ENCODE results near the gene RIC1. TPM values are rescaled to one million over a fixed set of nuclear protein-coding genes. Genes with fewer than 3 reads are reported as not detected.

Gene RIC1
- total and polyA plus RNA-seq, 2 of the 4 experiments (the other 2 are of a cell fraction) = 28.8 to 76.9 TPM

DNA sequence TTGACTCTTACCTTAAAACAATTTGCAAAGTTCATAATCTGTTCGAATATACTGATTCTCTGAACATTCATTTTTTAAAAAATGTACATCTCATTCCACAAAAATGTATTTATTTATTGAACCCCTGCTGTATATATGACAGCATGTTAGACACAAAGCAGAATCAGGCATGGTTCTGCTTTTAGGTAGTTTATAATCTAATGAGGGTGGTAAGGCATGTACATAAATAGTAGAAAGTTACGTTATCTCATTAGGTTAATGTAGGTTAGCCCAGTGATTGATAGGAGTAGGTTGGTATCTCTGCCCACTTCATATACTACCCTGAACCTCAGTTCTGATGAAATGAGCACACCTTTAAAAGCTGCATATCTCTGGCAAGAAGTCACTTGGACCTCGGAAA lies 114.2 kb downstream of the RIC1 start:
- no peak overlapping the region for H3K9ac ChIP-seq (ENCODE audit: low read depth, low read length)
- intact Hi-C loops (cut with micrococcal nuclease) = no loop called here
- DNase-seq = no peak
- peaks cover 29% of the 10 kb centered on the region for H3K36me3 ChIP-seq (ENCODE audit: control insufficient read depth, insufficient read depth, low read length)
- no peak overlapping the region for H2AFZ ChIP-seq (replicated peaks; ENCODE audit: low read length, poor library complexity)
- H2AK5ac ChIP-seq (ENCODE audit: low read depth, low read length) = no peak overlapping the region
- no peak overlapping the region for H2BK15ac ChIP-seq (ENCODE audit: low read depth, low read length)
- no peak overlapping the region for H3K18ac ChIP-seq (ENCODE audit: low read depth, low read length)
- H3K4ac ChIP-seq (ENCODE audit: low read depth, low read length) = no peak overlapping the region
- no TSS peak for BruUV-seq (replicated peaks)
- no peak overlapping the region for H3K14ac ChIP-seq (replicated peaks; ENCODE audit: low read depth, low read length)
- H3K9me3 ChIP-seq (ENCODE audit: control insufficient read depth, insufficient read depth, low read length) = no peaks in the 10 kb centered on the region
- H2AK9ac ChIP-seq (replicated peaks; ENCODE audit: low read depth, low read length, poor library complexity) = no peak overlapping the region
- H3K79me1 ChIP-seq (ENCODE audit: low read depth in 1 of 2, low read length in 2 of 2) = peaks cover 0 to 19% of the 10 kb centered on the region in 2 experiments; a peak in 3 of 4 replicates
- peak; percentile 51 for ATAC-seq (ENCODE audit: low read depth)
- H4K8ac ChIP-seq (ENCODE audit: low read depth in 2 of 2, low read length in 2 of 2) = no peak overlapping the region
- H3K56ac ChIP-seq (ENCODE audit: extremely low read depth, insufficient read depth, low read length) = no peak overlapping the region
- H3K23ac ChIP-seq (ENCODE audit: low read depth, low read length) = no peak overlapping the region
- WGBS, 2 experiments (ENCODE audit: extremely low coverage in 2 of 2, insufficient read length in 1 of 2) = no CpG with 5 or more reads among the region's 3 CpGs
- peaks cover 2% of the 10 kb centered on the region; the same call in 1 of the 2 replicates for H3K4me1 ChIP-seq (ENCODE audit: control insufficient read depth, insufficient read depth, low read length)
- TF ChIP-seq, protein P1, sequence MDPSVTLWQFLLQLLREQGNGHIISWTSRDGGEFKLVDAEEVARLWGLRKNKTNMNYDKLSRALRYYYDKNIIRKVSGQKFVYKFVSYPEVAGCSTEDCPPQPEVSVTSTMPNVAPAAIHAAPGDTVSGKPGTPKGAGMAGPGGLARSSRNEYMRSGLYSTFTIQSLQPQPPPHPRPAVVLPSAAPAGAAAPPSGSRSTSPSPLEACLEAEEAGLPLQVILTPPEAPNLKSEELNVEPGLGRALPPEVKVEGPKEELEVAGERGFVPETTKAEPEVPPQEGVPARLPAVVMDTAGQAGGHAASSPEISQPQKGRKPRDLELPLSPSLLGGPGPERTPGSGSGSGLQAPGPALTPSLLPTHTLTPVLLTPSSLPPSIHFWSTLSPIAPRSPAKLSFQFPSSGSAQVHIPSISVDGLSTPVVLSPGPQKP (IDR thresholded peaks at IDR 0.05; ENCODE audit: borderline replicate concordance, low read depth, low read length) = no peak
- TF ChIP-seq NFE2L2 (IDR thresholded peaks at IDR 0.05; ENCODE audit: low read depth, low read length) (no peak), CEBPB (IDR thresholded peaks at IDR 0.05; ENCODE audit: low read depth, low read length) (no peak), RAD21 (IDR thresholded peaks at IDR 0.05; ENCODE audit: low read length) (no peak), MAZ (IDR thresholded peaks at IDR 0.05; ENCODE audit: borderline replicate concordance, low read depth, low read length) (no peak), FOS (IDR thresholded peaks at IDR 0.05; ENCODE audit: low read depth, low read length) (no peak), BHLHE40 (IDR thresholded peaks at IDR 0.05; ENCODE audit: low read depth, low read length) (no peak), MAFK (IDR thresholded peaks at IDR 0.05; ENCODE audit: low read depth, low read length) (no peak), RFX5 (IDR thresholded peaks at IDR 0.05; ENCODE audit: low read depth, low read length) (no peak), SMC3 (IDR thresholded peaks at IDR 0.05; ENCODE audit: low read depth, low read length) (no peak), MXI1 (IDR thresholded peaks at IDR 0.05; ENCODE audit: borderline replicate concordance, low read depth, low read length) (no peak), POLR2A (IDR thresholded peaks at IDR 0.05; ENCODE audit: low read depth, low read length) (no peak), RCOR1 (IDR thresholded peaks at IDR 0.05; ENCODE audit: insufficient replicate concordance, low read length) (no peak), CHD1 (IDR thresholded peaks at IDR 0.05; ENCODE audit: low read depth, low read length) (no peak)
- TF ChIP-seq, protein P2, sequence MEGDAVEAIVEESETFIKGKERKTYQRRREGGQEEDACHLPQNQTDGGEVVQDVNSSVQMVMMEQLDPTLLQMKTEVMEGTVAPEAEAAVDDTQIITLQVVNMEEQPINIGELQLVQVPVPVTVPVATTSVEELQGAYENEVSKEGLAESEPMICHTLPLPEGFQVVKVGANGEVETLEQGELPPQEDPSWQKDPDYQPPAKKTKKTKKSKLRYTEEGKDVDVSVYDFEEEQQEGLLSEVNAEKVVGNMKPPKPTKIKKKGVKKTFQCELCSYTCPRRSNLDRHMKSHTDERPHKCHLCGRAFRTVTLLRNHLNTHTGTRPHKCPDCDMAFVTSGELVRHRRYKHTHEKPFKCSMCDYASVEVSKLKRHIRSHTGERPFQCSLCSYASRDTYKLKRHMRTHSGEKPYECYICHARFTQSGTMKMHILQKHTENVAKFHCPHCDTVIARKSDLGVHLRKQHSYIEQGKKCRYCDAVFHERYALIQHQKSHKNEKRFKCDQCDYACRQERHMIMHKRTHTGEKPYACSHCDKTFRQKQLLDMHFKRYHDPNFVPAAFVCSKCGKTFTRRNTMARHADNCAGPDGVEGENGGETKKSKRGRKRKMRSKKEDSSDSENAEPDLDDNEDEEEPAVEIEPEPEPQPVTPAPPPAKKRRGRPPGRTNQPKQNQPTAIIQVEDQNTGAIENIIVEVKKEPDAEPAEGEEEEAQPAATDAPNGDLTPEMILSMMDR (conservative IDR thresholded peaks at IDR 0.05; ENCODE audit: low read depth, low read length) = no peak
- TF ChIP-seq, protein P3, sequence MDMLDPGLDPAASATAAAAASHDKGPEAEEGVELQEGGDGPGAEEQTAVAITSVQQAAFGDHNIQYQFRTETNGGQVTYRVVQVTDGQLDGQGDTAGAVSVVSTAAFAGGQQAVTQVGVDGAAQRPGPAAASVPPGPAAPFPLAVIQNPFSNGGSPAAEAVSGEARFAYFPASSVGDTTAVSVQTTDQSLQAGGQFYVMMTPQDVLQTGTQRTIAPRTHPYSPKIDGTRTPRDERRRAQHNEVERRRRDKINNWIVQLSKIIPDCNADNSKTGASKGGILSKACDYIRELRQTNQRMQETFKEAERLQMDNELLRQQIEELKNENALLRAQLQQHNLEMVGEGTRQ (IDR thresholded peaks at IDR 0.05; ENCODE audit: low read depth, low read length) = no peak
- H3K9me1 ChIP-seq (ENCODE audit: insufficient read depth, low read length) = no peaks in the 10 kb centered on the region
- H3K4me3 ChIP-seq (ENCODE audit: insufficient read depth, low read depth, low read length) = no peak overlapping the region
- no peak overlapping the region for H2BK5ac ChIP-seq (ENCODE audit: low read depth, low read length, poor library complexity, severe bottlenecking)
- dilution Hi-C loops (cut with HindIII; ENCODE audit: low sequenced_read_pairs, unreplicated experiment) = no loop called here
- H2BK120ac ChIP-seq (ENCODE audit: low read depth, low read length) = no peak overlapping the region
- no peaks in the 10 kb centered on the region; the same call in 1 of the 2 replicates for H4K20me1 ChIP-seq (ENCODE audit: insufficient read depth, low read length)
- no peak overlapping the region for H4K91ac ChIP-seq (ENCODE audit: insufficient read depth, low read depth, low read length)
- no peak overlapping the region for H3K27ac ChIP-seq (ENCODE audit: insufficient read depth, low read length)
- no peaks in the 10 kb centered on the region for H3K27me3 ChIP-seq (ENCODE audit: control insufficient read depth, insufficient read depth, low read length)
- in situ Hi-C loops (cut with MboI; ENCODE audit: low sequenced_read_pairs) = no loop called here
- ChIA-PET CTCF (interaction anchor here (0.6 kb wide), 1 partner anchor 10 kb away, joined by 10 read pairs; no protein-coding TSS in a partner anchor), POLR2A (ENCODE audit: unreplicated experiment) (no interaction called here)
- no peak overlapping the region for H2BK20ac ChIP-seq (ENCODE audit: low read depth, low read length)
- H4K5ac ChIP-seq (ENCODE audit: low read depth, low read length) = no peak overlapping the region
- no peak overlapping the region for H3K4me2 ChIP-seq (ENCODE audit: low read depth, low read length)
